HCT116 (cell line): ENCODE results near the gene APLF. TPM values are rescaled to one million over a fixed set of nuclear protein-coding genes. Genes with fewer than 3 reads are reported as not detected.

ENCODE experiments used
- ATAC-seq: fragments of 200-7000 bp; cut with Tn5 transposase; 2 replicates; pipeline ENCODE4 v1.9.1; 2020; ENCODE audit warnings: mild to moderate bottlenecking, moderate library complexity
- BruUV-seq: library from RNA; stranded (reverse); fragments of 400-500 nt; replicated peaks from 2 replicates; lab custom pipeline; 2021; lab: Mats Ljungman, UMichigan
- CTCF ChIA-PET: fragments of 300-600 bp; sonication (Branson Sonifier 250); formaldehyde crosslinking; loops from one replicate; lab custom pipeline; 2021; ENCODE audit warnings: antibody characterized with exemption; lab: Charles Lee
- POLR2A ChIA-PET: fragments of 300-600, 350-600 bp; sonication (Branson Sonifier 250); formaldehyde crosslinking; loops from one replicate; lab custom pipeline; 2021; ENCODE audit warnings: antibody characterized with exemption; lab: Charles Lee
- RAD21 ChIA-PET, 2 experiments: fragments of 300-600 bp; sonication (Branson Sonifier 250); formaldehyde crosslinking; loops; one replicate each; lab custom pipeline; 2023; ENCODE audit warnings: low total read pairs in 2 of 2; ENCODE audit not compliant: uncharacterized antibody in 2 of 2, unreplicated experiment in 2 of 2, low non-redundant PET in 1 of 2; lab: Charles Lee
- DNase-seq: peaks from one replicate; pipeline ENCODE4 v3.0.0-alpha.2; 2010; ENCODE audit warnings: low read depth, low spot score
- H2AFZ ChIP-seq: fragments of 200-600 bp; shearing (Covaris generic), sonication (generic); 2 replicates; pipeline ENCODE4 v1.6.1; 2017; ENCODE audit warnings: low read depth, mixed run types, mixed read lengths, antibody characterized with exemption, low read length; ENCODE audit not compliant: poor library complexity, severe bottlenecking
- H3K27ac ChIP-seq: 2 replicates; pipeline ENCODE4 v1.5.1; 2012; ENCODE audit warnings: low read depth, low read length
- H3K27me3 ChIP-seq: fragments of 200-600 bp; sonication (generic); 2 replicates; pipeline ENCODE4 v1.6.1; 2016; ENCODE audit warnings: mixed run types, low read length, mixed read lengths; ENCODE audit not compliant: insufficient read depth
- H3K36me3 ChIP-seq, 2 experiments: fragments of 200-500 bp in 1 of 2; fragments of 200-600 bp in 1 of 2; sonication (Bioruptor generic) in 1 of 2; sonication (generic) in 1 of 2; 2 replicates each; pipeline versions ENCODE4 v1.5.1 to v1.6.1; 2014 to 2016; ENCODE audit warnings: low read length in 2 of 2, inconsistent platforms in 1 of 2, mixed read lengths in 1 of 2, mixed run types in 1 of 2; ENCODE audit not compliant: insufficient read depth in 2 of 2, control insufficient read depth in 1 of 2
- H3K4me1 ChIP-seq, 2 experiments: fragments of 200-600 bp in 1 of 2; sonication (generic) in 1 of 2; 2 replicates each; pipeline versions ENCODE4 v1.5.1 to v1.6.1; 2012 to 2017; ENCODE audit warnings: low read length in 2 of 2, inconsistent platforms in 1 of 2, mild to moderate bottlenecking in 1 of 2, mixed read lengths in 1 of 2, mixed run types in 1 of 2, moderate library complexity in 1 of 2; ENCODE audit not compliant: insufficient read depth in 2 of 2, control insufficient read depth in 1 of 2
- H3K4me2 ChIP-seq: fragments of 200-600 bp; sonication (generic); 2 replicates; pipeline ENCODE4 v1.6.1; 2017; ENCODE audit warnings: mixed run types, low read length, mixed read lengths
- H3K4me3 ChIP-seq, 2 experiments: fragments of 200-600 bp in 1 of 2; sonication (generic) in 1 of 2; replicated peaks in 1 of 2; 2 replicates each; pipeline ENCODE4 v1.5.1; 2011 to 2016; ENCODE audit warnings: low read length in 2 of 2, control low read depth in 1 of 2, low read depth in 1 of 2, mild to moderate bottlenecking in 1 of 2, mixed read lengths in 1 of 2, mixed run types in 1 of 2
- H3K79me2 ChIP-seq: fragments of 200-600 bp; sonication (generic); 2 replicates; pipeline ENCODE4 v1.6.1; 2017; ENCODE audit warnings: mild to moderate bottlenecking, mixed run types, low read length, moderate library complexity, mixed read lengths; ENCODE audit not compliant: insufficient read depth
- H3K9ac ChIP-seq: fragments of 200-600 bp; sonication (generic); 2 replicates; pipeline ENCODE4 v1.6.1; 2016; ENCODE audit warnings: low read length, mixed read lengths
- H3K9me2 ChIP-seq: fragments of 200-600 bp; sonication (generic), shearing (Covaris generic); 2 replicates; pipeline ENCODE4 v1.6.1; 2017; ENCODE audit warnings: mixed run types, mild to moderate bottlenecking, moderate library complexity; ENCODE audit not compliant: insufficient read depth
- H3K9me3 ChIP-seq, 2 experiments: fragments of 200-500 bp in 1 of 2; fragments of 200-600 bp in 1 of 2; sonication (Bioruptor generic) in 1 of 2; sonication (generic) in 1 of 2; 2 replicates each; pipeline ENCODE4 v1.6.1; 2014 to 2017; ENCODE audit warnings: low read length in 2 of 2, mixed read lengths in 2 of 2, inconsistent platforms in 1 of 2, low read depth in 1 of 2, mild to moderate bottlenecking in 1 of 2, mixed run types in 1 of 2, moderate library complexity in 1 of 2; ENCODE audit not compliant: control insufficient read depth in 1 of 2, insufficient read depth in 1 of 2
- H4K20me1 ChIP-seq: fragments of 200-600 bp; sonication (generic), shearing (Covaris generic); 2 replicates; pipeline ENCODE4 v1.6.1; 2017; ENCODE audit warnings: mixed run types, mild to moderate bottlenecking, moderate library complexity; ENCODE audit not compliant: insufficient read depth
- CEBPB ChIP-seq: IDR thresholded peaks from 2 replicates; pipeline ENCODE4 v1.6.1; 2012; ENCODE audit warnings: low read depth
- POLR2AphosphoS5 ChIP-seq: IDR thresholded peaks from 2 replicates; pipeline ENCODE4 v1.6.1; 2011; ENCODE audit warnings: mild to moderate bottlenecking, low read depth, low read length, moderate library complexity
- intact Hi-C: fragments of 100-400 bp; cut with micrococcal nuclease; formaldehyde crosslinking; loops from 2 replicates; pipeline ENCODE4 v1.10.0; 2022
- total RNA-seq: library from RNA; stranded (reverse); gene quantifications from one replicate; pipeline ENCODE4 v1.2.1, GENCODE V29; 2021; ENCODE audit not compliant: unreplicated experiment
- TF ChIP-seq, protein P1 (sequence below): IDR thresholded peaks from 2 replicates; pipeline ENCODE4 v1.6.1; 2012

APLF gene
- total RNA-seq, 1 experiment from 2014 or later: 1.6 TPM

DNA sequence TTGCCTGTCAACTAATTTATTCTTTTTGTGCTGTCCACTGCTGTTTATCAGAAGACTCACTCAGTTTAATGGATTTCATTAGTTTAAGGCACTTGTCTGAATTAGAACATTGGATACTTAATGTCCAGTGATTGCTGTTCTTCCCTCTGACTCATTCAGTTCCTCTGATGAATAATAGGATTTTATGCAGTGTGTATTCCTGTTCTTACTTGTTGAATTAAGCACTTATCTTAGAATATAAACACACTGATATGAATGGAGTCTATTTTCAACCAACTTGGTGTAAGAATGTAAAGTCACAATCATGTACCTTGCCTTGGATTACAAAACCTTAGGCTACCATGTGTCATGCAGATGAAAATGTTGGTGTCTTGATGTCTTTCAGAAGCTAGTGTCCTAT is 89.0 kb downstream of the APLF start:
- Histone ChIP-seq H2AFZ (no peak overlapping the region), H3K9me2 (no peaks in the 10 kb centered on the region), H3K27ac (no peak overlapping the region), H3K27me3 (no peaks in the 10 kb centered on the region), H3K4me1 (no peaks in the 10 kb centered on the region), H3K9ac (no peak overlapping the region), H3K79me2 (no peaks in the 10 kb centered on the region), H3K9me3 (no peaks in the 10 kb centered on the region), H4K20me1 (no peaks in the 10 kb centered on the region), H3K4me3 (no peak overlapping the region), H3K36me3 (no peaks in the 10 kb centered on the region), H3K4me2 (no peak overlapping the region)
- POLR2A ChIA-PET: no interaction called here
- ATAC-seq (no peak), DNase-seq (no peak)
- TF ChIP-seq CEBPB (no peak), POLR2AphosphoS5 (no peak)
- TF ChIP-seq, protein P1, sequence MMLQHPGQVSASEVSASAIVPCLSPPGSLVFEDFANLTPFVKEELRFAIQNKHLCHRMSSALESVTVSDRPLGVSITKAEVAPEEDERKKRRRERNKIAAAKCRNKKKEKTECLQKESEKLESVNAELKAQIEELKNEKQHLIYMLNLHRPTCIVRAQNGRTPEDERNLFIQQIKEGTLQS: no peak
- CTCF ChIA-PET: no interaction called here
- intact Hi-C loops: no loop called here
- RAD21 ChIA-PET: no interaction called here
- BruUV-seq: no TSS peak

DNA sequence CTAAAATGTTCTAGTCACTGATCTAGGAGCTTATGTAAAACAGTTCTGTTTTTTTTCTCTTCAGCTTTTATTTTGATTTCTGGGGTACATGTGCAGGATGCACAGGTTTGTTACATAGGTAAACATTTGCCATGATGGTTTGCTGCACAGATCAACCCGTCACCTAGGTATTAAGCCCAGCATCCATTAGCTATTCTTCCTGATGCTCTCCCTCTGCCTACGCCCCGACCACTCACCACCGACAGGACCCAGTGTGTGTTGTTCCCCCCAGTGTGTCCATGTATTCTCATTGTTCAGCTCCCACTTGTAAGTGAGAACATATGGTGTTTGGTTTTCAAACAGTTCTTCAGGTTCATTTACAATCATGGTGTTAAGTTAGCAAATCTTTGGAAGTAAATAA is 91.2 kb downstream of the APLF start:
- Histone ChIP-seq H3K27me3 (no peaks in the 10 kb centered on the region), H3K4me2 (no peak overlapping the region), H3K4me3 (no peak overlapping the region), H3K79me2 (no peaks in the 10 kb centered on the region), H3K27ac (no peak overlapping the region), H3K9me3 (no peaks in the 10 kb centered on the region), H3K36me3 (no peaks in the 10 kb centered on the region), H2AFZ (no peak overlapping the region), H4K20me1 (no peaks in the 10 kb centered on the region), H3K9me2 (no peaks in the 10 kb centered on the region), H3K9ac (no peak overlapping the region), H3K4me1 (no peaks in the 10 kb centered on the region)
- CTCF ChIA-PET: interaction anchor here (1.1 kb wide), 1 partner anchor 62 kb away, joined by 3 read pairs; no protein-coding TSS in a partner anchor
- RAD21 ChIA-PET: no interaction called here
- ATAC-seq (no peak), DNase-seq (no peak)
- no TSS peak for BruUV-seq
- POLR2A ChIA-PET: no interaction called here
- no peak for TF ChIP-seq POLR2AphosphoS5
- intact Hi-C loops: no loop called here
